Endothelial cell of umbilical vein (primary cell): Measurements from ENCODE around the gene ATP6V1F. TPM values are rescaled to one million over a fixed set of nuclear protein-coding genes. Genes with fewer than 3 reads are reported as not detected.

ENCODE experiments used
- BruUV-seq: library from RNA; stranded (reverse); fragments of 400-500 nt; replicated peaks from 2 replicates; lab custom pipeline; 2021; lab: Mats Ljungman, UMichigan
- CTCF ChIA-PET: fragments of 300-600, 350-600 bp; sonication (Branson Sonifier 250); formaldehyde crosslinking; loops from one replicate; lab custom pipeline; 2021; ENCODE audit warnings: antibody characterized with exemption, inconsistent platforms; lab: Charles Lee
- POLR2A ChIA-PET: fragments of 300-600, 350-600 bp; sonication (Branson Sonifier 250); formaldehyde crosslinking; loops from one replicate; lab custom pipeline; 2021; ENCODE audit warnings: antibody characterized with exemption, inconsistent platforms; lab: Charles Lee
- DNase-seq: peaks from one replicate; pipeline ENCODE4 v3.0.0-alpha.2; 2011; ENCODE audit warnings: low read depth, low spot score
- FAIRE-seq: peaks from 2 replicates; lab custom pipeline; 2011; peaks lifted over from hg19 to GRCh38; lab: Jason Lieb, UNC
- H2AFZ ChIP-seq: 2 replicates; pipeline ENCODE4 v1.6.0; 2012; ENCODE audit warnings: low read depth, low read length, control low read depth, inconsistent platforms
- H3K27ac ChIP-seq: 2 replicates; pipeline ENCODE4 v1.5.1; 2011; ENCODE audit warnings: low read depth, mild to moderate bottlenecking, control low read depth, low read length, moderate library complexity; ENCODE audit not compliant: insufficient read depth
- H3K27me3 ChIP-seq, 2 experiments: 2 replicates each; pipeline versions ENCODE4 v1.6.0 to v1.6.1; 2011; ENCODE audit warnings: low read length in 2 of 2, mixed read lengths in 1 of 2; ENCODE audit not compliant: control insufficient read depth in 2 of 2, insufficient read depth in 2 of 2
- H3K36me3 ChIP-seq, 2 experiments: 2 replicates in 1 of 2; 3 replicates in 1 of 2; pipeline ENCODE4 v1.5.1; 2011; ENCODE audit warnings: low read length in 2 of 2, mild to moderate bottlenecking in 1 of 2, moderate library complexity in 1 of 2; ENCODE audit not compliant: control insufficient read depth in 2 of 2, insufficient read depth in 2 of 2; ENCODE audit errors: extremely low read depth in 1 of 2
- H3K4me1 ChIP-seq: 3 replicates; pipeline ENCODE4 v1.5.1; 2011; ENCODE audit warnings: mild to moderate bottlenecking, low read length; ENCODE audit not compliant: control insufficient read depth, insufficient read depth; ENCODE audit errors: extremely low read depth
- H3K4me2 ChIP-seq: 2 replicates; pipeline ENCODE4 v1.6.1; 2011; ENCODE audit warnings: low read length, control low read depth, mixed read lengths; ENCODE audit not compliant: insufficient read depth
- H3K4me3 ChIP-seq, 3 experiments: fragments of 200-600 bp in 1 of 3; sonication (generic), shearing (Covaris generic) in 1 of 3; replicated peaks in 1 of 3; 2 replicates each; pipeline ENCODE4 v1.5.1; 2011 to 2016; ENCODE audit warnings: control low read depth in 3 of 3, low read length in 3 of 3, mild to moderate bottlenecking in 2 of 3, inconsistent platforms in 1 of 3, low read depth in 1 of 3, moderate library complexity in 1 of 3; ENCODE audit not compliant: insufficient read depth in 1 of 3
- H3K79me2 ChIP-seq: 2 replicates; pipeline ENCODE4 v1.6.0; 2012; ENCODE audit warnings: low read length, inconsistent platforms; ENCODE audit not compliant: control insufficient read depth, insufficient read depth
- H3K9ac ChIP-seq: replicated peaks from 2 replicates; pipeline ENCODE3; 2011; ENCODE audit warnings: low read length, control low read depth; ENCODE audit not compliant: insufficient read depth; ENCODE audit errors: extremely low read depth
- H3K9me1 ChIP-seq: replicated peaks from 3 replicates; pipeline ENCODE4 v1.6.0; 2011; ENCODE audit warnings: mild to moderate bottlenecking, low read length; ENCODE audit not compliant: control insufficient read depth, insufficient read depth; ENCODE audit errors: extremely low read depth
- H3K9me3 ChIP-seq: replicated peaks from 2 replicates; pipeline ENCODE4 v1.5.1; 2012; ENCODE audit warnings: low read length, inconsistent platforms; ENCODE audit not compliant: control insufficient read depth, insufficient read depth
- H4K20me1 ChIP-seq: replicated peaks from 2 replicates; pipeline ENCODE3; 2011; ENCODE audit warnings: mild to moderate bottlenecking, low read length; ENCODE audit not compliant: control insufficient read depth, insufficient read depth; ENCODE audit errors: extremely low read depth
- EZH2 ChIP-seq: IDR thresholded peaks from 2 replicates; pipeline ENCODE4 v1.6.1; 2012; ENCODE audit warnings: borderline replicate concordance, low read depth, mild to moderate bottlenecking, moderate library complexity, low read length, inconsistent platforms; ENCODE audit not compliant: severe bottlenecking
- FOS ChIP-seq: IDR thresholded peaks from 2 replicates; pipeline ENCODE4 v1.6.1; 2011; ENCODE audit warnings: mild to moderate bottlenecking, low read length, moderate library complexity, borderline replicate concordance; ENCODE audit not compliant: insufficient read depth
- GATA2 ChIP-seq: IDR thresholded peaks from 2 replicates; pipeline ENCODE4 v1.7.0; 2011; ENCODE audit warnings: low read depth, mild to moderate bottlenecking, moderate library complexity, mixed read lengths, low read length; ENCODE audit not compliant: insufficient read length, insufficient read depth
- JUN ChIP-seq: IDR thresholded peaks from 2 replicates; pipeline ENCODE4 v1.6.1; 2011; ENCODE audit warnings: borderline replicate concordance, low read depth; ENCODE audit not compliant: insufficient read length, insufficient read depth
- MYC ChIP-seq: IDR thresholded peaks from one replicate; pipeline ENCODE4 v1.6.1; 2011; ENCODE audit warnings: mild to moderate bottlenecking, low read depth, low read length
- POLR2A ChIP-seq: IDR thresholded peaks from 2 replicates; pipeline ENCODE4 v1.6.1; 2012; ENCODE audit warnings: low read depth, mild to moderate bottlenecking, control low read depth, low read length
- POLR2AphosphoS5 ChIP-seq: IDR thresholded peaks from 2 replicates; pipeline ENCODE4 v1.6.1; 2012; ENCODE audit warnings: low read depth, mild to moderate bottlenecking, control low read depth, low read length, moderate library complexity; ENCODE audit not compliant: insufficient read depth
- dilution Hi-C: fragments of 300-500 bp; cut with MboI; formaldehyde crosslinking; loops from one replicate; pipeline ENCODE4 v1.15.0; 2019; ENCODE audit warnings: low sequenced_read_pairs; ENCODE audit not compliant: extremely low pct_ligation_motif_present
- intact Hi-C: fragments of 100-400 bp; cut with micrococcal nuclease; formaldehyde crosslinking; loops from one replicate; pipeline ENCODE4 v1.10.0; 2022
- polyA plus RNA-seq, 4 experiments: library from polyadenylated mRNA; depleted of rRNA in 3 of 4; stranded (reverse) in 3 of 4; unstranded in 1 of 4; fragments of >200 nt; gene quantifications; 2 replicates each; pipeline versions ENCODE4 v1.2.1 to v1.2.3, GENCODE V29; 2011 to 2012; ENCODE audit warnings: missing spikeins in 1 of 4
- total RNA-seq: library from RNA; stranded (reverse); gene quantifications from 2 replicates; pipeline ENCODE4 v1.2.3, GENCODE V29; 2021
- TF ChIP-seq, protein P1 (sequence below): IDR thresholded peaks from 2 replicates; pipeline ENCODE4 v1.6.1; 2011; ENCODE audit not compliant: insufficient read depth, insufficient read length
- TF ChIP-seq, protein P2 (sequence below), 2 donors: IDR thresholded peaks; 1 replicate in 1 of 2; 2 replicates in 1 of 2; pipeline ENCODE4 v1.5.1; 2011; ENCODE audit warnings: low read length in 2 of 2, mild to moderate bottlenecking in 2 of 2, moderate library complexity in 2 of 2, control low read depth in 1 of 2, inconsistent platforms in 1 of 2, low read depth in 1 of 2; ENCODE audit not compliant: insufficient read depth in 1 of 2; ENCODE audit errors: extremely low read depth in 1 of 2

ATP6V1F gene
- total and polyA plus RNA-seq, 2 donors (not counting 3 experiments of a cell fraction or from before 2014, with no cell fraction given) = 156 to 360 TPM

DNA sequence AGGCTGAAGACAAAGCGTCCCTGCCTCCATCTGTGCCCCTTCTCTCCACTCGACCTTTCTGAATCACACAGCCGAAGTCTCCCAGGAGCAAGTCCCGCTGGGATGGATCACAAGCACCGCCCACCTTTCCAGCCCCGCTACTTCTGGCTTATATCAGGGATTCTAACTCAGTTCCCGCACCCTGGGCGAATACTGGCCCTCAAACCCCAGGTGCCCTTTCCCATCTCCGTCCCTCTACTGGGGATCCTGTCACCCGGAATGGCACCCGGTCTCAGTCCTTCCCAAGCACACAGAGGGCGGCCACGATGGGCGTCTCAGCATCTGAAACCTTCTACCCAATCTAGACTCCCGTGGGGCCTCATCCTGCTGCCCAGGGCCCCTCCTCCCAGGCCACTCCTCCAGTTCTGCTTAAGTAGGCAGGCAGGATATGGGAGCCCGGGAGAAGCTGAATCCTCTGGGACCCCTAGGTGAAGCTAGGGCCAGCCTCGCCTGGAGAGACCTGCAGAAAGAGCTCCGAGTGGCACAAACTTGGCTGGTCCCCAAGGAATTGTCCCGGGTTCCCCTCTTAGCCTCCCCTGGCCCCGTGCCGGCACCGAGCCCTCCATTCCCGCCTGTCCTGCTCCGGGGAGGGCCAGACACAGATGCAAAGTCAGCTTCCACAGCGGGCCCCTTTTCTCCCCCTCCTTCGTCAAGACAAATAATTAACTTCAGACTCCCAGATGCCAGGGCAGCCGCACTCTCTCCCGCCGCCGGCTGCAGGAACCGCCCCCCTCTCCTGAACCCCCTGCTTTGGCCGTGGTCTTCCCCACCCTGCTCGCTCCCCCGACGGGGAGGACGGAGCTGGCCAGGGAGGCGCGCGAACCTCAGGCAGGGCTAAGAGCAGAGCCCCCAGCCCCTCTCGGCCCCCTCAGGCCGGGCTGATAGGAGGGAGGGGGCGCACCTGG, 47.2 kb downstream of the ATP6V1F start:
- TF ChIP-seq POLR2AphosphoS5 = no peak
- peak; percentile 71 for TF ChIP-seq EZH2
- no peak for TF ChIP-seq FOS
- CTCF ChIA-PET = interaction anchor here (4.7 kb wide), 1 partner anchor 181 kb away, joined by 25 read pairs; no protein-coding TSS in a partner anchor
- Histone ChIP-seq H3K9ac (no peak overlapping the region), H3K27ac (no peak overlapping the region), H3K4me1 (peaks cover 5% of the 10 kb centered on the region), H4K20me1 (no peaks in the 10 kb centered on the region), H3K36me3 (no peaks in the 10 kb centered on the region), H3K4me2 (peak overlapping the region; percentile 5), H3K4me3 (no peak overlapping the region), H3K9me1 (no peaks in the 10 kb centered on the region), H3K9me3 (no peaks in the 10 kb centered on the region), H3K27me3 (peaks cover 42 to 43% of the 10 kb centered on the region in 2 experiments), H2AFZ (no peak overlapping the region), H3K79me2 (no peaks in the 10 kb centered on the region)
- dilution Hi-C loops = no loop called here
- FAIRE-seq (no peak), DNase-seq (peak; percentile 17)
- no TSS peak for BruUV-seq
- POLR2A ChIA-PET = no interaction called here
- intact Hi-C loops = no loop called here

DNA sequence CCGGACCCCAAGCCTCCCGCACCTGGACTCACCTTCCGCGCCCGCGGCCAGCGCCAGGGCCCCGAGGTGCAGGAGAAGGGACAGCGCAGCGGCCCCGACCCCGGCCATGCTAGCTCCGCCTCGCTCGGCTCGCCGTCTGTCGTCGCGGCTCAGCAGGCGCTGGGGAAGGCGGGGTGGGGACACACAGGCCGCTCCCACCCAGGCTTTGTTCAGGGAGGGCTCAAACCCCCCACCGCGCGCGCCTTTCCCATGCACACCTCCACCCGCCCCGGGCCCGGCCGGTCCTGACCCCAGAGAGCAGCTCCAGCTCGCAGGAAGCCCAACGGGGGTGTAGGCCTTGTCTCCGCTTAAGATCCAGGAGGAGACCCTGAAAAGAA, 47.9 kb downstream of the ATP6V1F start, which contains the start of gene KCP:
Gene KCP (minus strand): TSS at position 141 of the 377 bp plus-strand sequence. CDS start 33 bp downstream, at position 108.
- Histone ChIP-seq H3K9me3 (no peaks in the 10 kb centered on the region), H2AFZ (no peak within 1 kb of the TSS), H3K4me1 (peaks cover 5% of the 10 kb centered on the region), H3K27me3 (peaks cover 46 to 48% of the 10 kb centered on the region in 2 experiments), H3K79me2 (no peaks in the 10 kb centered on the region), H3K4me3 (no peak within 1 kb of the TSS), H3K9me1 (no peaks in the 10 kb centered on the region), H3K9ac (no peak within 1 kb of the TSS), H3K36me3 (no peaks in the 10 kb centered on the region), H4K20me1 (no peaks in the 10 kb centered on the region), H3K4me2 (peak within 1 kb of the TSS; percentile 5), H3K27ac (no peak within 1 kb of the TSS)
- BruUV-seq = no TSS peak
- intact Hi-C loops = no loop called here
- POLR2A ChIA-PET = no interaction called here
- no peak for DNase-seq
- dilution Hi-C loops = no loop called here
- CTCF ChIA-PET = interaction anchor here (4.7 kb wide), 1 partner anchor 181 kb away, joined by 25 read pairs; no protein-coding TSS in a partner anchor
- no peak for TF ChIP-seq GATA2
- TF ChIP-seq POLR2A = no peak
- TF ChIP-seq, protein P1, sequence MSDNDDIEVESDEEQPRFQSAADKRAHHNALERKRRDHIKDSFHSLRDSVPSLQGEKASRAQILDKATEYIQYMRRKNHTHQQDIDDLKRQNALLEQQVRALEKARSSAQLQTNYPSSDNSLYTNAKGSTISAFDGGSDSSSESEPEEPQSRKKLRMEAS = no peak
- TF ChIP-seq, protein P2, sequence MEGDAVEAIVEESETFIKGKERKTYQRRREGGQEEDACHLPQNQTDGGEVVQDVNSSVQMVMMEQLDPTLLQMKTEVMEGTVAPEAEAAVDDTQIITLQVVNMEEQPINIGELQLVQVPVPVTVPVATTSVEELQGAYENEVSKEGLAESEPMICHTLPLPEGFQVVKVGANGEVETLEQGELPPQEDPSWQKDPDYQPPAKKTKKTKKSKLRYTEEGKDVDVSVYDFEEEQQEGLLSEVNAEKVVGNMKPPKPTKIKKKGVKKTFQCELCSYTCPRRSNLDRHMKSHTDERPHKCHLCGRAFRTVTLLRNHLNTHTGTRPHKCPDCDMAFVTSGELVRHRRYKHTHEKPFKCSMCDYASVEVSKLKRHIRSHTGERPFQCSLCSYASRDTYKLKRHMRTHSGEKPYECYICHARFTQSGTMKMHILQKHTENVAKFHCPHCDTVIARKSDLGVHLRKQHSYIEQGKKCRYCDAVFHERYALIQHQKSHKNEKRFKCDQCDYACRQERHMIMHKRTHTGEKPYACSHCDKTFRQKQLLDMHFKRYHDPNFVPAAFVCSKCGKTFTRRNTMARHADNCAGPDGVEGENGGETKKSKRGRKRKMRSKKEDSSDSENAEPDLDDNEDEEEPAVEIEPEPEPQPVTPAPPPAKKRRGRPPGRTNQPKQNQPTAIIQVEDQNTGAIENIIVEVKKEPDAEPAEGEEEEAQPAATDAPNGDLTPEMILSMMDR (IDR thresholded peaks at IDR 0.05; ENCODE audit: extremely low read depth in 1 of 2, insufficient read depth in 1 of 2, low read depth in 1 of 2, low read length in 2 of 2) = no peak
- TF ChIP-seq FOS = no peak
- TF ChIP-seq JUN = no peak
- TF ChIP-seq MYC = no peak
- no peak for FAIRE-seq
